HCT116 (cell line): Measurements from ENCODE around the gene CFAP58. TPM values are rescaled to one million over a fixed set of nuclear protein-coding genes. Genes with fewer than 3 reads are reported as not detected.
"Not testable (repeated sequence)": the region's sequence is repeated elsewhere in the genome, so short reads cannot be mapped to it uniquely, and the experiment has no call there.

Experiments
- ATAC-seq: fragments of 200-7000 bp; cut with Tn5 transposase; 2 replicates; pipeline ENCODE4 v1.9.1; 2020; ENCODE audit warnings: mild to moderate bottlenecking, moderate library complexity
- BruUV-seq: library from RNA; stranded (reverse); fragments of 400-500 nt; replicated peaks from 2 replicates; lab custom pipeline; 2021; lab: Mats Ljungman, UMichigan
- CTCF ChIA-PET: fragments of 300-600 bp; sonication (Branson Sonifier 250); formaldehyde crosslinking; loops from one replicate; lab custom pipeline; 2021; ENCODE audit warnings: antibody characterized with exemption; lab: Charles Lee
- POLR2A ChIA-PET: fragments of 300-600, 350-600 bp; sonication (Branson Sonifier 250); formaldehyde crosslinking; loops from one replicate; lab custom pipeline; 2021; ENCODE audit warnings: antibody characterized with exemption; lab: Charles Lee
- RAD21 ChIA-PET, 2 experiments: fragments of 300-600 bp; sonication (Branson Sonifier 250); formaldehyde crosslinking; loops; one replicate each; lab custom pipeline; 2023; ENCODE audit warnings: low total read pairs in 2 of 2; ENCODE audit not compliant: uncharacterized antibody in 2 of 2, unreplicated experiment in 2 of 2, low non-redundant PET in 1 of 2; lab: Charles Lee
- DNase-seq: peaks from one replicate; pipeline ENCODE4 v3.0.0-alpha.2; 2010; ENCODE audit warnings: low read depth, low spot score
- H2AFZ ChIP-seq: fragments of 200-600 bp; shearing (Covaris generic), sonication (generic); 2 replicates; pipeline ENCODE4 v1.6.1; 2017; ENCODE audit warnings: low read depth, mixed run types, mixed read lengths, antibody characterized with exemption, low read length; ENCODE audit not compliant: poor library complexity, severe bottlenecking
- H3K27ac ChIP-seq: 2 replicates; pipeline ENCODE4 v1.5.1; 2012; ENCODE audit warnings: low read depth, low read length
- H3K27me3 ChIP-seq: fragments of 200-600 bp; sonication (generic); 2 replicates; pipeline ENCODE4 v1.6.1; 2016; ENCODE audit warnings: mixed run types, low read length, mixed read lengths; ENCODE audit not compliant: insufficient read depth
- H3K36me3 ChIP-seq, 2 experiments: fragments of 200-500 bp in 1 of 2; fragments of 200-600 bp in 1 of 2; sonication (Bioruptor generic) in 1 of 2; sonication (generic) in 1 of 2; 2 replicates each; pipeline versions ENCODE4 v1.5.1 to v1.6.1; 2014 to 2016; ENCODE audit warnings: low read length in 2 of 2, inconsistent platforms in 1 of 2, mixed read lengths in 1 of 2, mixed run types in 1 of 2; ENCODE audit not compliant: insufficient read depth in 2 of 2, control insufficient read depth in 1 of 2
- H3K4me1 ChIP-seq, 2 experiments: fragments of 200-600 bp in 1 of 2; sonication (generic) in 1 of 2; 2 replicates each; pipeline versions ENCODE4 v1.5.1 to v1.6.1; 2012 to 2017; ENCODE audit warnings: low read length in 2 of 2, inconsistent platforms in 1 of 2, mild to moderate bottlenecking in 1 of 2, mixed read lengths in 1 of 2, mixed run types in 1 of 2, moderate library complexity in 1 of 2; ENCODE audit not compliant: insufficient read depth in 2 of 2, control insufficient read depth in 1 of 2
- H3K4me2 ChIP-seq: fragments of 200-600 bp; sonication (generic); 2 replicates; pipeline ENCODE4 v1.6.1; 2017; ENCODE audit warnings: mixed run types, low read length, mixed read lengths
- H3K4me3 ChIP-seq, 2 experiments: fragments of 200-600 bp in 1 of 2; sonication (generic) in 1 of 2; replicated peaks in 1 of 2; 2 replicates each; pipeline ENCODE4 v1.5.1; 2011 to 2016; ENCODE audit warnings: low read length in 2 of 2, control low read depth in 1 of 2, low read depth in 1 of 2, mild to moderate bottlenecking in 1 of 2, mixed read lengths in 1 of 2, mixed run types in 1 of 2
- H3K79me2 ChIP-seq: fragments of 200-600 bp; sonication (generic); 2 replicates; pipeline ENCODE4 v1.6.1; 2017; ENCODE audit warnings: mild to moderate bottlenecking, mixed run types, low read length, moderate library complexity, mixed read lengths; ENCODE audit not compliant: insufficient read depth
- H3K9ac ChIP-seq: fragments of 200-600 bp; sonication (generic); 2 replicates; pipeline ENCODE4 v1.6.1; 2016; ENCODE audit warnings: low read length, mixed read lengths
- H3K9me2 ChIP-seq: fragments of 200-600 bp; sonication (generic), shearing (Covaris generic); 2 replicates; pipeline ENCODE4 v1.6.1; 2017; ENCODE audit warnings: mixed run types, mild to moderate bottlenecking, moderate library complexity; ENCODE audit not compliant: insufficient read depth
- H3K9me3 ChIP-seq, 2 experiments: fragments of 200-500 bp in 1 of 2; fragments of 200-600 bp in 1 of 2; sonication (Bioruptor generic) in 1 of 2; sonication (generic) in 1 of 2; 2 replicates each; pipeline ENCODE4 v1.6.1; 2014 to 2017; ENCODE audit warnings: low read length in 2 of 2, mixed read lengths in 2 of 2, inconsistent platforms in 1 of 2, low read depth in 1 of 2, mild to moderate bottlenecking in 1 of 2, mixed run types in 1 of 2, moderate library complexity in 1 of 2; ENCODE audit not compliant: control insufficient read depth in 1 of 2, insufficient read depth in 1 of 2
- H4K20me1 ChIP-seq: fragments of 200-600 bp; sonication (generic), shearing (Covaris generic); 2 replicates; pipeline ENCODE4 v1.6.1; 2017; ENCODE audit warnings: mixed run types, mild to moderate bottlenecking, moderate library complexity; ENCODE audit not compliant: insufficient read depth
- CEBPB ChIP-seq: IDR thresholded peaks from 2 replicates; pipeline ENCODE4 v1.6.1; 2012; ENCODE audit warnings: low read depth
- EZH2phosphoT487 ChIP-seq: fragments of 200-600 bp; IDR thresholded peaks from 2 replicates; pipeline ENCODE4 v1.6.1; 2018; ENCODE audit warnings: antibody characterized with exemption, borderline replicate concordance
- POLR2A ChIP-seq: IDR thresholded peaks from 2 replicates; pipeline ENCODE4 v1.7.0; 2011; ENCODE audit warnings: borderline replicate concordance; ENCODE audit not compliant: insufficient read depth, insufficient read length; ENCODE audit errors: extremely low read depth
- SIN3A ChIP-seq: IDR thresholded peaks from 2 replicates; pipeline ENCODE4 v1.6.1; 2012; ENCODE audit warnings: low read depth
- YY1 ChIP-seq: IDR thresholded peaks from 2 replicates; pipeline ENCODE4 v1.6.1; 2011; ENCODE audit warnings: low read length, low read depth, moderate library complexity, mild to moderate bottlenecking; ENCODE audit not compliant: insufficient replicate concordance; ENCODE audit errors: extremely low read depth
- ZFX ChIP-seq: fragments of 450-650 bp; IDR thresholded peaks from 2 replicates; pipeline ENCODE4 v1.6.1; 2017
- ZNF274 ChIP-seq: fragments of 200-500 bp; sonication (Bioruptor generic); IDR thresholded peaks from 2 replicates; pipeline ENCODE4 v1.6.1; 2014; ENCODE audit warnings: mild to moderate bottlenecking, low read depth, low read length, inconsistent platforms
- intact Hi-C: fragments of 100-400 bp; cut with micrococcal nuclease; formaldehyde crosslinking; loops from 2 replicates; pipeline ENCODE4 v1.10.0; 2022
- total RNA-seq: library from RNA; stranded (reverse); gene quantifications from one replicate; pipeline ENCODE4 v1.2.1, GENCODE V29; 2021; ENCODE audit not compliant: unreplicated experiment
- TF ChIP-seq, protein P1 (sequence below): IDR thresholded peaks from 2 replicates; pipeline ENCODE4 v1.6.1; 2012; ENCODE audit warnings: low read depth
- TF ChIP-seq, protein P2 (sequence below): IDR thresholded peaks from 2 replicates; pipeline ENCODE4 v1.6.1; 2011; ENCODE audit warnings: mild to moderate bottlenecking, low read length, moderate library complexity; ENCODE audit not compliant: insufficient replicate concordance; ENCODE audit errors: extremely low read depth

The CFAP58 gene
- total RNA-seq, 1 experiment from 2014 or later: 0.91 TPM

DNA sequence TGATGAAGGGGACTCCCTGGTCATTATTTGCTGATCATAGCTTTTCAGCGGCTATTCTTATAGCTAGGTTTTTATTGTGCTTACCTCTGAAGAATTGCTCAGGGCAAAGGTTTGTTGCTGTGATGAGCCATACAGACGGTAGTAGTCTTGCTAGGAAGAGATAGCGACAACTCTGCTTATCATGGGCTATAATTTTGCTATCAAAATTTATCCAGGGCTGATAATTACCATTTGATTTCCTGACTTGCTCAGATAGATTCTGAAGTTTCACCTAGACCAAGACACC lies 103.9 kb downstream of the CFAP58 start (continued):
- TF ChIP-seq, protein P1, sequence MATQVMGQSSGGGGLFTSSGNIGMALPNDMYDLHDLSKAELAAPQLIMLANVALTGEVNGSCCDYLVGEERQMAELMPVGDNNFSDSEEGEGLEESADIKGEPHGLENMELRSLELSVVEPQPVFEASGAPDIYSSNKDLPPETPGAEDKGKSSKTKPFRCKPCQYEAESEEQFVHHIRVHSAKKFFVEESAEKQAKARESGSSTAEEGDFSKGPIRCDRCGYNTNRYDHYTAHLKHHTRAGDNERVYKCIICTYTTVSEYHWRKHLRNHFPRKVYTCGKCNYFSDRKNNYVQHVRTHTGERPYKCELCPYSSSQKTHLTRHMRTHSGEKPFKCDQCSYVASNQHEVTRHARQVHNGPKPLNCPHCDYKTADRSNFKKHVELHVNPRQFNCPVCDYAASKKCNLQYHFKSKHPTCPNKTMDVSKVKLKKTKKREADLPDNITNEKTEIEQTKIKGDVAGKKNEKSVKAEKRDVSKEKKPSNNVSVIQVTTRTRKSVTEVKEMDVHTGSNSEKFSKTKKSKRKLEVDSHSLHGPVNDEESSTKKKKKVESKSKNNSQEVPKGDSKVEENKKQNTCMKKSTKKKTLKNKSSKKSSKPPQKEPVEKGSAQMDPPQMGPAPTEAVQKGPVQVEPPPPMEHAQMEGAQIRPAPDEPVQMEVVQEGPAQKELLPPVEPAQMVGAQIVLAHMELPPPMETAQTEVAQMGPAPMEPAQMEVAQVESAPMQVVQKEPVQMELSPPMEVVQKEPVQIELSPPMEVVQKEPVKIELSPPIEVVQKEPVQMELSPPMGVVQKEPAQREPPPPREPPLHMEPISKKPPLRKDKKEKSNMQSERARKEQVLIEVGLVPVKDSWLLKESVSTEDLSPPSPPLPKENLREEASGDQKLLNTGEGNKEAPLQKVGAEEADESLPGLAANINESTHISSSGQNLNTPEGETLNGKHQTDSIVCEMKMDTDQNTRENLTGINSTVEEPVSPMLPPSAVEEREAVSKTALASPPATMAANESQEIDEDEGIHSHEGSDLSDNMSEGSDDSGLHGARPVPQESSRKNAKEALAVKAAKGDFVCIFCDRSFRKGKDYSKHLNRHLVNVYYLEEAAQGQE: no peak
- TF ChIP-seq, protein P2, sequence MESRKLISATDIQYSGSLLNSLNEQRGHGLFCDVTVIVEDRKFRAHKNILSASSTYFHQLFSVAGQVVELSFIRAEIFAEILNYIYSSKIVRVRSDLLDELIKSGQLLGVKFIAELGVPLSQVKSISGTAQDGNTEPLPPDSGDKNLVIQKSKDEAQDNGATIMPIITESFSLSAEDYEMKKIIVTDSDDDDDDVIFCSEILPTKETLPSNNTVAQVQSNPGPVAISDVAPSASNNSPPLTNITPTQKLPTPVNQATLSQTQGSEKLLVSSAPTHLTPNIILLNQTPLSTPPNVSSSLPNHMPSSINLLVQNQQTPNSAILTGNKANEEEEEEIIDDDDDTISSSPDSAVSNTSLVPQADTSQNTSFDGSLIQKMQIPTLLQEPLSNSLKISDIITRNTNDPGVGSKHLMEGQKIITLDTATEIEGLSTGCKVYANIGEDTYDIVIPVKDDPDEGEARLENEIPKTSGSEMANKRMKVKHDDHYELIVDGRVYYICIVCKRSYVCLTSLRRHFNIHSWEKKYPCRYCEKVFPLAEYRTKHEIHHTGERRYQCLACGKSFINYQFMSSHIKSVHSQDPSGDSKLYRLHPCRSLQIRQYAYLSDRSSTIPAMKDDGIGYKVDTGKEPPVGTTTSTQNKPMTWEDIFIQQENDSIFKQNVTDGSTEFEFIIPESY: no peak
- TF ChIP-seq SIN3A (no peak), YY1 (no peak), ZNF274 (no peak), CEBPB (no peak), EZH2phosphoT487 (no peak), POLR2A (no peak), ZFX (no peak)
- TF ChIP-seq, all 23 proteins: peak for 0

DNA sequence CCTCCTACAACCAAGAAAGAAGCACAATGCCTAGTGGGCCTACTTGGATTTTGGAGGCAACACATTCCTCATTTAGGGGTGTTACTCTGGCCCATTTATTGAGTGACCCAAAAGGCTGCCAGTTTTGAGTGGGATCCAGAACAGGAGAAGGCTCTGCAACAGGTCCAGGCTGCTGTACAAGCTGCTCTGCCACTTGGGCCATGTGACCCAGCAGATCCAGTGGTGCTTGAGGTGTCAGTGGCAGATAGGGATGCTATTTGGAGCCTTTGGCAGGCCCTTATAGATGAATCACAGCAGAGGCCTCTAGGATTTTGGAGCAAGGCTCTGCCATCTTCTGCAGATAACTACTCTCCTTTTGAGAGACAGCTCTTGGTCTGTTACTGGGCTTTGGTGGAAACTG lies 111.9 kb downstream of the CFAP58 start:
- CTCF ChIA-PET, H3K4me1 ChIP-seq, H3K9ac ChIP-seq, BruUV-seq, intact Hi-C loops, RAD21 ChIA-PET, H3K9me3 ChIP-seq, H3K4me3 ChIP-seq, POLR2A ChIA-PET, H3K9me2 ChIP-seq, H4K20me1 ChIP-seq, H2AFZ ChIP-seq, H3K4me2 ChIP-seq, H3K79me2 ChIP-seq, DNase-seq, ATAC-seq, H3K27ac ChIP-seq, H3K36me3 ChIP-seq: not testable (repeated sequence)
- peaks cover 12% of the 10 kb centered on the region; the same call in 1 of the 2 replicates for H3K27me3 ChIP-seq

DNA sequence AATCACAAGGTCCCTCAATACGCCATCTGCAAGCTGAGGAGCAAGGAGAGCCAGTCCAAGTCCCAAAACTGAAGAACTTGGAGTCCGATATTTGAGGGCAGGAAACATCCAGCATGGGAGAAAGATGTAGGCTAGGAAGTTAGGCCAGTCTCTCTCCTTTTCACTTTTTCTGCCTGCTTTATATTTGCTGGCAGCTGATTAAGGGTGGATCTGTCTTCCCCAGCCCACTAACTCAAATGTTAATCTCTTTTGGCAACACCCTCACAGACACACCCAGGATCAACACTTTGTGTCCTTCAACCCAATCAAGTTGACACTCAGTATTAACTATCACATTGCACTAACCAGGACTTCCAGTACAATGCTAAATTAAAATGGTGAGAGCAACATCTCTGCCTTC lies 115.2 kb downstream of the CFAP58 start:
- ATAC-seq, H3K4me1 ChIP-seq, CTCF ChIA-PET, H3K36me3 ChIP-seq, H2AFZ ChIP-seq, H3K9ac ChIP-seq, H3K4me3 ChIP-seq, H3K27ac ChIP-seq, BruUV-seq, RAD21 ChIA-PET, POLR2A ChIA-PET, H3K9me3 ChIP-seq, H3K79me2 ChIP-seq, DNase-seq, H3K9me2 ChIP-seq, intact Hi-C loops, H3K4me2 ChIP-seq, H4K20me1 ChIP-seq: not testable (repeated sequence)
- peaks cover 13% of the 10 kb centered on the region for H3K27me3 ChIP-seq
